Measurements from ENCODE around the gene GRIK1. TPM values are rescaled to one million over a fixed set of nuclear protein-coding genes. Genes with fewer than 3 reads are reported as not detected.

The GRIK1 gene
- total and polyA plus RNA-seq, 2 experiments from 2014 or later, result not detected

- no peaks in the 10 kb centered on the region for H3K79me2 ChIP-seq (ENCODE audit: insufficient read depth)
- no peak for DNase-seq
- H2AFZ ChIP-seq, result no peak overlapping the region
- no peaks in the 10 kb centered on the region for H3K9me3 ChIP-seq (ENCODE audit: low read depth)
- 0 out of 2 replicates have a peak, but pooled peaks cover 5% of the 10 kb centered on the region for H3K27me3 ChIP-seq (replicated peaks; ENCODE audit: insufficient read depth)
- H3K27ac ChIP-seq, result no peak overlapping the region
- no peak overlapping the region for H3K9ac ChIP-seq
- H3K4me3 ChIP-seq, result no peak overlapping the region
- H3K4me2 ChIP-seq (ENCODE audit: unreplicated experiment), result no peak overlapping the region
- H3K36me3 ChIP-seq (ENCODE audit: low read depth), result no peaks in the 10 kb centered on the region
- H3F3A ChIP-seq (ENCODE audit: insufficient read depth), result no peaks in the 10 kb centered on the region
- H3K4me1 ChIP-seq (ENCODE audit: insufficient read depth), result no peaks in the 10 kb centered on the region
- in situ Hi-C loops (cut with MboI), result no loop called here
- no peaks in the 10 kb centered on the region for H4K20me1 ChIP-seq (ENCODE audit: insufficient read depth)
- WGBS, 2 experiments (ENCODE audit: low coverage in 1 of 2, low lambda C conversion rate in 2 of 2, missing lambda C conversion rate in 2 of 2), result 16 to 18% methylated on average over 8 of the region's 8 CpGs
- TF ChIP-seq EZH2 (IDR thresholded peaks at IDR 0.05; ENCODE audit: insufficient read depth, poor library complexity, severe bottlenecking) (no peak), EZH2phosphoT487 (IDR thresholded peaks at IDR 0.05; ENCODE audit: insufficient read depth, low read depth) (no peak)
- H3K9me2 ChIP-seq (ENCODE audit: insufficient read depth), result no peaks in the 10 kb centered on the region
These were observed 191.2 kb downstream of the GRIK1 start for GRCh38 chr21:29748391-29749167.

- Histone ChIP-seq H2AFZ (no peak overlapping the region), H3K27ac (no peak overlapping the region), H3K9me3 (ENCODE audit: low read depth) (no peaks in the 10 kb centered on the region), H4K20me1 (ENCODE audit: insufficient read depth) (no peaks in the 10 kb centered on the region), H3K36me3 (ENCODE audit: low read depth) (no peaks in the 10 kb centered on the region), H3K4me2 (ENCODE audit: unreplicated experiment) (no peak overlapping the region), H3K79me2 (ENCODE audit: insufficient read depth) (no peaks in the 10 kb centered on the region), H3K27me3 (replicated peaks; ENCODE audit: insufficient read depth) (no peaks in the 10 kb centered on the region; the same call in none of the 2 replicates), H3K9ac (no peak overlapping the region), H3K4me1 (ENCODE audit: insufficient read depth) (no peaks in the 10 kb centered on the region), H3K4me3 (no peak overlapping the region), H3F3A (ENCODE audit: insufficient read depth) (no peaks in the 10 kb centered on the region), H3K9me2 (ENCODE audit: insufficient read depth) (no peaks in the 10 kb centered on the region)
- in situ Hi-C loops (cut with MboI), result no loop called here
- no peak for TF ChIP-seq EZH2 (IDR thresholded peaks at IDR 0.05; ENCODE audit: insufficient read depth, poor library complexity, severe bottlenecking)
- TF ChIP-seq EZH2phosphoT487 (IDR thresholded peaks at IDR 0.05; ENCODE audit: insufficient read depth, low read depth), result no peak
- DNase-seq, result no peak
- 41 to 56% methylated on average over 2 of the region's 2 CpGs for WGBS, 2 experiments (ENCODE audit: low coverage in 1 of 2, low lambda C conversion rate in 2 of 2, missing lambda C conversion rate in 2 of 2)
These were observed 198.0 kb downstream of the GRIK1 start for GRCh38 chr21:29741761-29742160.

- Histone ChIP-seq H3F3A (ENCODE audit: insufficient read depth) (no peaks in the 10 kb centered on the region), H2AFZ (no peak overlapping the region), H4K20me1 (ENCODE audit: insufficient read depth) (no peaks in the 10 kb centered on the region), H3K4me1 (ENCODE audit: insufficient read depth) (no peaks in the 10 kb centered on the region), H3K9me3 (ENCODE audit: low read depth) (no peaks in the 10 kb centered on the region), H3K9me2 (ENCODE audit: insufficient read depth) (no peaks in the 10 kb centered on the region), H3K27me3 (replicated peaks; ENCODE audit: insufficient read depth) (no peaks in the 10 kb centered on the region; the same call in none of the 2 replicates), H3K4me3 (no peak overlapping the region), H3K4me2 (ENCODE audit: unreplicated experiment) (no peak overlapping the region), H3K79me2 (ENCODE audit: insufficient read depth) (no peaks in the 10 kb centered on the region), H3K36me3 (ENCODE audit: low read depth) (no peaks in the 10 kb centered on the region), H3K9ac (no peak overlapping the region), H3K27ac (no peak overlapping the region)
- 19 to 27% methylated on average over 1 of the region's 1 CpG for WGBS, 2 experiments (ENCODE audit: low coverage in 1 of 2, low lambda C conversion rate in 2 of 2, missing lambda C conversion rate in 2 of 2)
- TF ChIP-seq EZH2phosphoT487 (IDR thresholded peaks at IDR 0.05; ENCODE audit: insufficient read depth, low read depth), result no peak
- in situ Hi-C loops (cut with MboI), result loop anchor here (10.0 kb wide), 1 partner anchor 56 kb away; no protein-coding TSS in a partner anchor
- no peak for DNase-seq
These were observed 200.6 kb downstream of the GRIK1 start for GRCh38 chr21:29739176-29739575.

- H3K27me3 ChIP-seq (replicated peaks; ENCODE audit: insufficient read depth), result no peaks in the 10 kb centered on the region; the same call in none of the 2 replicates
- H3K9me2 ChIP-seq (ENCODE audit: insufficient read depth), result no peaks in the 10 kb centered on the region
- no peak overlapping the region for H3K4me2 ChIP-seq (ENCODE audit: unreplicated experiment)
- H3K9ac ChIP-seq, result no peak overlapping the region
- H2AFZ ChIP-seq, result no peak overlapping the region
- no peak overlapping the region for H3K4me3 ChIP-seq
- no peaks in the 10 kb centered on the region for H3K36me3 ChIP-seq (ENCODE audit: low read depth)
- 18 to 19% methylated on average over 1 of the region's 1 CpG for WGBS, 2 experiments (ENCODE audit: low coverage in 1 of 2, low lambda C conversion rate in 2 of 2, missing lambda C conversion rate in 2 of 2)
- no peaks in the 10 kb centered on the region for H3K4me1 ChIP-seq (ENCODE audit: insufficient read depth)
- TF ChIP-seq EZH2phosphoT487 (IDR thresholded peaks at IDR 0.05; ENCODE audit: insufficient read depth, low read depth) (no peak), EZH2 (IDR thresholded peaks at IDR 0.05; ENCODE audit: insufficient read depth, poor library complexity, severe bottlenecking) (no peak)
- H3K9me3 ChIP-seq (ENCODE audit: low read depth), result no peaks in the 10 kb centered on the region
- no peaks in the 10 kb centered on the region for H3K79me2 ChIP-seq (ENCODE audit: insufficient read depth)
- no peaks in the 10 kb centered on the region for H3F3A ChIP-seq (ENCODE audit: insufficient read depth)
- DNase-seq, result no peak
- H4K20me1 ChIP-seq (ENCODE audit: insufficient read depth), result no peaks in the 10 kb centered on the region
- no peak overlapping the region for H3K27ac ChIP-seq
- in situ Hi-C loops (cut with MboI), result loop anchor here (10.0 kb wide), 1 partner anchor 56 kb away; no protein-coding TSS in a partner anchor
These were observed 201.1 kb downstream of the GRIK1 start for GRCh38 chr21:29738730-29739129.
